HG03432 (cell line): ENCODE data around the gene IFNG.
"Not testable (repeated sequence)": the region's sequence is repeated elsewhere in the genome, so short reads cannot be mapped to it uniquely, and the experiment has no call there.

Source experiments
- ATAC-seq: cut with Tn5 transposase; IDR thresholded peaks from one replicate; pipeline ENCODE4 v1.9.1; 2021; ENCODE audit warnings: mild to moderate bottlenecking, moderate library complexity; ENCODE audit not compliant: unreplicated experiment

IFNG gene

DNA sequence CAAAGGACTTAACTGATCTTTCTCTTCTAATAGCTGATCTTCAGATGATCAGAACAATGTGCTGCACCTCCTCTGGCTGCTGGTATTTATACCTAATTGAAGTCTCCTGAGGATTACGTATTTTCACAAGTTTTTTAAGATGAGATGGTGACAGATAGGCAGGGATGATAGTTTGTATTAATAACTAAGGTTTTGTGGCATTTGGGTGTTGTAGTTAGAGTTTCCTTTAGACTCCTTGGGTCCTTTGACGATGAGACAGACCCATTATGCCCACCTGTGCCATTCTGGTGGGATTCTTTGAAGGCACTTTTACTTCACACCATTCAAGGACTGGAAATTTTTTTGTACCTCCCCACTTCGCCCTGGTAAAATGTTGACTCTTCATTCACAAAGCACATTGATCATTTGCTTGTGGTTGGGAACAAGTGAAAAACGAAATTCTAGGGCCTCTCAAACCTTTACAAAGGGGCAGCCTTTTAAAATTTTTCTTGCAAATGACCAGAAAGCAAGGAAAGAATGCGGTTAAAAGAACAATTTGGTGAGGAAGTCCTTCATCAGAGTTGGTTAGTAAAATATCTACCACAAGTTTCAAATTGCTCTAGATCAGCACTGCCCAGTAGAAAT lies at the start of gene IFNG:
IFNG (minus strand) TSS at position 60 of the 624 bp plus-strand sequence. CDS start 125 bp downstream, outside the sequence.
- peak; percentile 64 for ATAC-seq

DNA sequence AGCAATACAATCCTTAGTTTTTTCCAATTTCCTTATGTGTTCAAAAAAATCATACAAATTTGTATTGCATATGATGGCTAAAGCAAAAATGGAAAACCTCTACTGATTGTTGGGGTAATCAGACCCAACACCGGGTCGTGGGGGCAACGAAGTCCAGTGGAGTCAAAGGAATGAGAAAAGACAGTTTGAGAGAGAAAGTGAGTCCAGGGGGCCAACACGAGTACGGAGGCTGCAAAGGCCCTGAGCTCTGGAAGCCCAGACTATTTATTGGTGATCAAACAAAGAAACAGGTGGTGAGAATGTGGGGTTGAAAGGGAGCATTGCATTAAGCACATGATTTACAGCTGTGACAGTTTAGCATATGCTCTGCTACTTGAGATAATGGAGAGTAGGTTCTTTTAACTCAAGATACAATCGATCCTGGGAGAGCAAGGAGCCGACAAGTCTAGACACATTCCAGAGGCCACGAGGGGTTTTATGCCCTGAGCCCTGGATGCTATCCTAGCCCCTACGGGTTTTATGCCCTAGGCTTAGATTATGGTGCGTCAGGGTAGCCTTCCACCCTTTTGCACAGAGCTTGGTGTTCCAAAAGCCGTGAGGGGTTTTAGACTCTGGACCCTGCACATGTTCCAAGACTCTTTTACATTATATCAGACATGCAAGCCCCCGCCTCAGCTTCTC lies 49.6 kb upstream of the IFNG start:
- ATAC-seq, result not testable (repeated sequence)

DNA sequence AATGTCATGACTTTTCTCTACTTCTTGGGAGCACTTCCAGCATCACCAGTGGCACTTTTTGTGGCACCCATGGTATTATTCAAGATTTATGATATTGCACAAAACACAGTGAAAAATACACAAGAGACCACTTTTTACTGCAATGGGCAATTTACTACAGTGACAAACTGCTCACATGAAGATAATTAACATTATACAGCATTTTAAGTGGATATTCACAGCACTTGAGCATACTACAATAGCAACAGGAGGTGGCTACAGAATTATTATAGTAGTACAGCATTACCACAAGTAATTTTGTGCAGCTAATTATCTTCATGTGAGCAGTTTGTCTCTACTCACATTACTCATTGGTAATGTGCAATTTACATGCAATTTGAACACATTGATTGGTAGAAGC lies 47.7 kb upstream of the IFNG start:
- ATAC-seq, result no peak

DNA sequence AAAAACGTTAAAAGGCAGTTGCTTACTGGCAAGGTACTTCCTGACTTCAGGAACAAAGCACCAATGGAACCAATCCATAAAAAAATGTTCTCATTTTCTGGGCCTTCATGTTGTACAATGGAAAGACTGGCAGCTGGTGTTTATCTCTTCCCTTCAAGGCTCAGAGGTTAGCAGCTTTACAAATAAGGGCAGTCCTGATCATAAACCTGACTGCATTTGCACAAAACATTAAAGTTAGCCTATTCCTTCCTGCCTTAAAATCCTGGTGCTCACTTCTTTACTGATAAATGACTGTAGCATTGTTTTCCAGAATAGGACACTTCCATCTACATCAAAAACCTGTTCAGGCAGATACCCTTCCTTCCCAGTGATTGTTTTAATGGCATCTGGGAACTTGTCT lies 46.9 kb upstream of the IFNG start:
- ATAC-seq, result no peak

DNA sequence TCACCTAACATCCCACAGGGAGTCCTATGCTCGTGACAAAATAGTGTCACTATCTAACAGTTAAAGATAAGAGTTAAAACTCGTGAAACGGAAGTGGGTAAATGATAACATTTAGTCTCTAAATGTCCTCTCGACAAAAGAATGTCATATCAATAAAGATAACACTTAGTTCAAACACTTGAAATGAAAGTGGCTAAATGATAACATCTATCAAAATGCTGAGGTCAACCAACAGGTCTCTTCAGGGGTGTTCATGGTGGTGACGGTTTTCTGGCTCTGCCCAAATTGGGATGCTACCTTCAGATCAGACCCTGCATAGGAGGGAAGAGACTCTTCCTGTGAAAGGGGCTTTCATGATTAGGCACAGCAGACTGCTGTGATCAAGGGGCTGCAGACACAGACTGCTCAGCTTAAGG lies 43.9 kb upstream of the IFNG start:
- no peak for ATAC-seq

DNA sequence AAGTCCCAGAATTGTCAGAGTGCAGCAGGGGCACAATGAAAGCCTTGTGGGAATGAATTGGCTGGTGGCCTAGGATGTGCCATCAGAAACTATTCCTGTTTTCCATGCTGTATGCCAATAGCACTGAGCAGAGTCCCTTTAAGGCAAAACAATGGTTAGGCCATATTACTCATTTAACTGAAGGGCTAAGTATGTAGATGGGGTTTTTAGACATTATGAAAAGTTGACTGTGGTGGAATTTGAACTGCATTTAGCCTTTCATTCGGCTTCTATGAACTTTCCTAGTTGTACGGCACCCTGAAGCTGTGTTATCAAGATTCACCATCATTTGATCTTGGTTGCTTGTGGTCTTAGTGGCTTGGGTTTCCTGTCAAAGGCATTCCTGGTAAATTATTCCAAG lies 41.3 kb upstream of the IFNG start:
- no peak for ATAC-seq

DNA sequence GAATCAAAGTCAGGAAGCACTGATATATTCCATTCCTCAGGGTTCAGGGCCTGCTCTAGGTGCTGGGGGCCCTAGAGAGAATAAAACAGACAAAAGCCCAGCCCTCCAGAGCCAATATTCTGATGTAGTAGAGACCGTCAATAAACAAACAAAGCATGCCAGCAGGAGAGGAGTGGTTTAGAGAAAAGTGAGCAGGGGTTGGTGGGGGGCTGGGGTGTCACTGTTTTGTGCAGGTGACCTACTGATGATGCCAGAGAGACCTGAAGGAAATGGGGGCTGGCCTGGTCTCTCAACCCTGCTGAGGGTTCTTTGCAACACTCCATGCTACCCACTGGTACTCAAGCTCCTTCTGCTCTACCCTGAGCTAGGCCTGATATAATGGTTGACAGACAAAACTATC lies 39.6 kb upstream of the IFNG start:
- no peak for ATAC-seq

DNA sequence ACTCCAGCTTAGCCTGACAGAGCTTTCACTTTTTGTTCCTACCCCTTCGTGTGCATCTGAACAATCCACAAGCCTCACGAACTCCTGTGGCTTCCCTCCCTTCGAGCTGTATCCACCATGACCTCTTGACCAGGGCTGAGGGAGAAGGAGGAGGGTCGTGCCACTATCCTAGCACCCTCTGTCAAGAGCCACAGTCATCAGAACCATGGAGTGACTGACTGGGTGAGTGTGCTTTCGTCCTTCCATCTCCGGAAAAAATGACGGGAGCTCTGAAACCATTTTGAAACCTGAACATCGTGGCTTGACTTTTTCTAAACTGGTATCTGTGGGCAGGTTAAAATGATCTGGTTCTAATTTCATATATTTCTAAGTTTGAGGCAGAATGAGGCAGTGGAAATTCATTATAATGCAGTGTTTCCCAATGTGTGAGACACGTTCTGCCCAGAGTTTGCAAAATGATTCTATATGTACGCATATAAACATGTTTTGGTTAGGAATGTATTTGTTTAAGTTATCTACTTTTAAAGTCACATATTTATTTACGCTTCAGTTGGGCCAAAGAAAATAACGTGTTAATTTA lies 39.1 kb upstream of the IFNG start:
- ATAC-seq, result no peak

DNA sequence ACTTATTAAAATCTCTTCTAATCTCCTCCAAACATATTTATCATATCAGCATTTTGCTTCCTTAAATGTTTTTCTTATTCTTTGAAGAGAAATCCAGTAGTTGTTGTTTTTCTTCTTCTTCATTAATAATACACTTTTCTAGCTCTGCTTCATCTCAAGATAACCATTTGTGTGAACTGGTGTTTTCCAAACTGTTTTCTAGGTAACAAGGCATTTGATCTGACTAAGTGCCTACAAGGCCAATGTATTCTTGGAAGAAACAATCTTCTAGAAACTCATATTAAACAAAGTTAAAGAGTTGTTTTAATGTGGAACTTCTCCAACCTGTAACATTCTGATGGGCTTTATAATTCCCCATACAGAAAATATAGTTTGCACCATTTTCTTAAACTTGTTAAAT lies 30.8 kb upstream of the IFNG start:
- ATAC-seq, result no peak

DNA sequence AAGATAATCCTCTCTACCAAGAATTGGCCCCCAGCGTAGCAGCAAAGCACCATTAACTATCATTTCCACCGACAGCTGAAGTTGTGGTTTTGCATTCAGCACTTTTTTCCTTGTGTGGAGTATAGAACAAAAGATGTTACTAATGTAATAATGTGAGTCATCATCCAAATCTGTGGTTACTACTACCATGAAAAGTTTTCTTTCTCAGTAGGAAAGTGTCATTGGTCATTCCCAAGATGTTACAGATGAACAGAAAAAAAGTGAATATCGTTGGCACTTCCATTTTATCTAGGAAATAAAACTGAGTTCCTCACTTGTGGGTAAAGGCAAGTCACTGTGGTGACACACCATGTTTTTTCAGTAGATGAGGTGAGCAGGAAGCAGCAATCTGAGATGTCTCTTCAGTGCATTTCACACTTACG lies 30.3 kb upstream of the IFNG start:
- ATAC-seq, result no peak

DNA sequence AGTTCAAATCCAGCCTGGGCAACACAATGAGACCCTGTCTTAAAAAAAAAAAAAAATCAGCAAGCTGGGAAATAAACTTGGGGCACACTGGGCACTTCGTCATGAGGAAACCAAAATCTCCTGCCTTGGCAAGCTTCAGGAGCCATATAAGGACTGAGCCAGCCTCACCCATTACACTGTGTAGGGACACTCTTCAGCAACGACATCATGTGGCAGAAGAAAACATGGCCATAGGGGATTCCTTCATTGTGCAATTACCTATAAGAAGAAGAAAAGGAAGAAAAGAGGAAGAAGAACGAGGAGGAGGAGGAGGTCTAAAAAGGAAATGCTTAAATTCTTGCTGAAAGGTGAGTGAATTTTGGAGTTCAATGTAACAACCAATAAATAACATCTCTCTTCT lies 26.1 kb upstream of the IFNG start:
- ATAC-seq, result no peak

DNA sequence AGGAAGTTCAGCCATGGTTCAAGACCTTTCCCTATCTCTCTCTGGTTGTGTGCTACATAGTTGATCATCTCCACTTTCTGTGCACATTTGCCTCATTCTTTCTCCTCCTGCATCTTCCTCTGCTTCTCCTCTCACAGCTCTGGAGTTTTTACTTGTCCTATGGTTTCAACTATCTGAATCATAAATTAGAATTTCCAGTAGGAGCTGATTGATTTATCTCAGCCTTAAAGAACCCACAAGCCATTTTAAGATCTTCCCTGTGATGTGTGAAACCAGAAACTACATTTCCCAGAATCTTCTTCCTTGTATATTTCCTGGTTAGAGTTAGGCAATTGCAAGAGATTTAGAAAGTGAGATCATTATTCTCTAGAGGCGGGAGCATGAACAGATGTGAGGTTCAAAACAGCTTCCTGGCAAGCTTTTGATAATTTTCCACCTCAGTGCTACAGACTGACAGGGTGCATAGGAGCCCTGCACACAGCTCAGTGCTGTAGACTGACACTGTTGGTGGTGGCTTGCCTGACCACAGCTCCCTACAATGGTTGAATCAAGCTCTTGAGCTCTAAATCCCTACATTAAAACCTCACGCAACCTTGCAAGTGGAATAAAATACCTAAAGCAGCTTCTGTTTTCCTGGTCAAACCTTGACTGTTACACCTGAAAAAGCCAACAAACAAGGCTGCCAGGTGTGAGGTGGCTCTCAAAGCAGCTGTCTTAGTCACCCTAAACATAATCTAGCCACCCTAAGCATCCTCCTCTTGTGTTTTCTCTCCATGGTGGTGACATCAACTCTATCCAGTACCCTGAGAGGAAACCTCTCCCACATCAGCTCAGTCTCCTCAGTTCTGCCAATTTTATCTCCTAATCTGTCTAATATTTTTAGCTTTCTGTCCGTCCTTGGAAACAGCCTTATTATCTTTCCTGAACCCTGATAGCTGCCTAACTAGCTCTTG lies 21.5 kb upstream of the IFNG start:
- ATAC-seq, result peak; percentile 82

DNA sequence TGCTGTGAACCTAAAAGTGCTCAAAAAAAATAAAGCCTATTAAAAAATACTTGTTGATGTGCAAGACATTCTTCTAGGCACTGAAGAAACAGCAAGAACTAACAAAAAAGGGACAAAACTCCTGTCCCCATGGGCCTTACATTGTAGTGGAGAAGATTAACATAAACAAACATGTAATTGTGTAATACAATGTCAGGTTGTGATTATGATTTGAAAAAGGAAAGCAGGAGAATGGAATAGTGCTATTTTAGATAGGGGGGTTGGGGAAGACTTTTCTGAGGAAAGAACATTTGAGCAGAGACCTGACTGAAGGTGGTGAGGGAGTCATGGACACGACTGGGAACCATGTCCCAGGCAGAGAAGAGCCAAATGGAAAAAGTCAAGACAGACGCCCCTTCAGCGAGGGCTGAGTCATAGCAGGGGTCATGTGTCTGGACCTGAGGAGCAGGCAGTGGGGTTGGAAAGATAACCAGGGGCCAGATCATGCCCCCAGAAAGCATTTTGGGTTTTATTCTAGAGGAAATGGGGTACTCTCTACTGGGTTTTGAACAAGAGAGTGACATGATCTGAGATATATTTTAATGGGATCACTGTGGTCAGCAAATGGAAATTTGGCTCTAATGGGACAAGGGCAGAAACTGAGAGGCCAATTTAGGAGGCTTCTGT lies 19.4 kb upstream of the IFNG start:
- ATAC-seq, result no peak

DNA sequence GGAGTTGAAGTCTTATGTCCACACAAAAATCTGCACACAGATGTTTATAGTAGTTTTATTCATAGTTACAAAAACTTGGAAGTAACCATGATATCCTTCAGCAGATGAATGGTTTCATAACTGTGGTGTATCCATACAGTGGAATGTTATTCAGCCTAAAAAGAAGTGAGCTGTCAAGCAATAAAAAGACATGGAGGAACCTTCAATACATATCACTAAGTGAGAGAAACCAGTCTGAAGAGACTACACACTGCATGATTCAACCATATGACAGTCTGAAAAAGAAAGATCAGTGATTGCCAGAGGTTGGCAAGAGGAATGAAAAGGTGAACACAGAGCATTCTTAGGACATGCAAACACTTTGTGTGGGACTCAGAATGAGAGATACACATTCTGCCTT lies 18.6 kb upstream of the IFNG start:
- no peak for ATAC-seq

DNA sequence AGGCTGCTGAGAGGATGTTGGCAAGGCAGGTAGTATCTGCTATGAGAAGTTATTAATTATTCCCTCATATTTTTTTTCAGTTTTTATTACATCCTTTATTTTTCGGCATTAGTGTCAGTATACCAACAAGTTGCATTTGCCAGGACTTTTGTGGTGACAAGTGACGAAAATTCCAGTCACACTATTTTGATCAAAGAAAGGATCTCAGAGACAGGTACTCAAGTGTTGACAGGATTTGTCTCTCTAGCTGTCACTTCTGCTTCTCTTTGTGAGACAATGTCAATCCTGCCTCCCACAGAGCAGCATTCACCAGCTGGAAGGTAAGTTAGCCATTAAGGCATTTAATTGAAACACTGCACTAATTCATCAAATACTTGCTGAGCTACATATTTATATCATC lies 18.0 kb upstream of the IFNG start:
- no peak for ATAC-seq

DNA sequence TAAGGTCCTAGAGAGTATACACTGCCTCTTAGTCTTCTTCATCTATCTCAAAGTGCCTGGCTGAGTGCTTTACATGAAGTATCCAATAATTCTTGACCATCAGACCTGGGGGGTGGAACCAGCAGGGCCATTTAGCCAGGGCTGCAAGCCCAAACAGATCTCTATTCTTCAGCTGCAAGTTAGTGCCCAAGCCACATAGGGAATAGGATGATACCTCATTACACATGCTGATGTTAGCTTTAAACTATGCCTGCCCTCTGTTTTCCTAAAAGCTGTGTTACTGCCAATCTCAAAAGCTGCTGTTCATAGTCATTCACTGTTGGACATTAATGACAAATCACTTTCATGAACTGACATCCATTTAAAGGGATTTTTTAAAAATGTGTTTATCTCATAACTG lies 16.7 kb upstream of the IFNG start:
- no peak for ATAC-seq

DNA sequence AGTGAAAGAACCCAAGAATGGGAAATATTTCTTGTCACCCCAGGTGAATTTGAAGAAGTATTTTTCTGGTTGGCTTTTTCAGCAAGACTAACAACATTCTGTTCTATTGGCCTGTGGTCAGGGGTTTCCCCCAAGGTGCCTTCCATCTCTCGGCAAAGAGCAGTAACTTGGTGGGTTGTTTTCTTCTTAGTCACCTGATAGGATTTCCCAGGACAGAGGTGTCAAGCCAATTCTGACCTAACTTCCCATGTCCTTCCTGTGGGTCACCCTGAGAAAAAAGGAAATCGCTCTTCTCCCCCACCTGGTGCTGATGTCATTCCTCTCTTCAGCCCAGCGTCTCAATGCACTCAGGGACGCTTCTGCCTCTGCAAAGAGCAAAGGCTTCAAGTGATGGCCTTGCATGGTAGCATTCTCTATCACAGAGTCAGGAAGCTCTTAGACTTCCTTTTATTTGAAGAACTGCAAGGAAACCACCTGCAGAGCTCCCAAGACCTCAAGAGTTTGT lies 16.1 kb upstream of the IFNG start:
- peak; percentile 93 for ATAC-seq

DNA sequence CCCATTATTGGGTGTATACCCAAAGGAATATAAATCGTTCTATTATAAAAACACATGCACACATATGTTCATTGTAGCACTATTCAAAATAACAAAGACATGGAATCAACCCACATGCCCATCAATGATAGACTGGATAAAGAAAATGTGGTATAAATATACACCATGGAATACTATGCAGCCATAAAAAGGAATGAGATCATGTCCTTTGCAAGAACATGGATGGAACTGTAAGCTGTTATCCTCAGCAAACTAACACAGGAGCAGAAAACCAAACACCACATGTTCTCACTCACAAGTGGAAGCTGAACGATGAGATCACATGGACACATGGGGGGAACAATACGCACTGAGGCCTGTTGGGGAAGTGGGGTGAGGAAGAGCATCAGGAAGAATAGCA lies 15.2 kb upstream of the IFNG start:
- not testable (repeated sequence) for ATAC-seq

DNA sequence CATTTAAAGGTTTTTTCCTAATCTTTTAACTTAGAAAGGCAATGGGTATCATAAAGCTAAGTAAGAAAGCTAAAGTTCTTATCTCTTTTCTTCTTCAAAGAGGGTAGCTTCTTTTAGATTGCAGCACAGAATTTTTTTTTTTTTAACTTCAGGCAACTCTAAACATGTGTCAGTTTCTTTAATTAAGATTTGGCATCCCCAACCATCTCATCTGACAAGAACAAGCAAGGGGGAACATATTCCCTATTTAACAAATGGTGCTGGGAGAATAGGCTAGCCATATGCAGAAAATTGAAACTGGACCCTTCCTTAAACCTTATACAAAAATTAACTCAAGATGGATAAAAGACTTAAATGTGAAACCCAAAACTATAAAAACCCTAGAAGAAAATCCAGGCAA lies 14.3 kb upstream of the IFNG start:
- no peak for ATAC-seq

DNA sequence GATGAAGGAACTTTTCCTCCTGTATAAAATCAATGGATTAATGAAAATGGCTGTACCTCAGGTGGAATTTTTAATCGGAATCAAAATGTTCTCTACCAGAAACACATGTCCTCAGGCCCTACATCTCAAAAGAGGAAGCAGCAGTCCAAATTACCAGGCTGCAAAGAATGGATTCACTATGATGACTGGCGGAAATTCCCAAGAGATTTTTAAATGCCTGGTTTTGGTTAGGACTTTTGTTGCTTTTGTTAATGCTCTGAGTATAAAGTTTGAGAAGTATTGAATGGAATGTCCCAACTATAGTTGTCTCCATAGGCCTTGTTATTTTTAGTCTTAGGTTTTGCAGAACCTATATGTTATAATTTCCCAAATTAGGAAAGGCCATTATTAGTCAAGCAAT lies 11.2 kb upstream of the IFNG start:
- ATAC-seq, result no peak
